Neuronal stem cell (in vitro differentiated cells): ENCODE data around the gene SUGP1.

ENCODE experiments used
- DNase-seq: peaks from one replicate; pipeline ENCODE4 v3.0.0-alpha.2; 2013; ENCODE audit warnings: low spot score
- H2AFZ ChIP-seq: one replicate; pipeline ENCODE4 v1.6.1; 2013; ENCODE audit warnings: mild to moderate bottlenecking, low read length, inconsistent platforms
- H2AK5ac ChIP-seq: 2 replicates; pipeline ENCODE4 v1.6.1; 2013; ENCODE audit warnings: low read depth, mild to moderate bottlenecking, inconsistent platforms, low read length, moderate library complexity, mixed read lengths
- H2BK120ac ChIP-seq: 2 replicates; pipeline ENCODE4 v1.6.1; 2013; ENCODE audit warnings: low read depth, mild to moderate bottlenecking, inconsistent platforms, low read length, moderate library complexity, mixed read lengths
- H2BK12ac ChIP-seq: one replicate; pipeline ENCODE4 v1.6.1; 2013; ENCODE audit warnings: low read length, inconsistent platforms
- H2BK15ac ChIP-seq: 2 replicates; pipeline ENCODE4 v1.6.1; 2013; ENCODE audit warnings: mild to moderate bottlenecking, low read length, inconsistent platforms, mixed read lengths
- H2BK5ac ChIP-seq: one replicate; pipeline ENCODE4 v1.6.1; 2013; ENCODE audit warnings: inconsistent platforms, mild to moderate bottlenecking, low read length, moderate library complexity
- H3K14ac ChIP-seq: one replicate; pipeline ENCODE4 v1.6.1; 2013; ENCODE audit warnings: low read length, inconsistent platforms
- H3K18ac ChIP-seq: 2 replicates; pipeline ENCODE4 v1.6.1; 2013; ENCODE audit warnings: low read length, inconsistent platforms
- H3K23ac ChIP-seq: 2 replicates; pipeline ENCODE4 v1.6.1; 2013; ENCODE audit warnings: low read depth, mild to moderate bottlenecking, mixed read lengths, low read length, inconsistent platforms; ENCODE audit not compliant: poor library complexity
- H3K27ac ChIP-seq: replicated peaks from 3 replicates; pipeline ENCODE4 v1.5.1; 2013; ENCODE audit warnings: low read length, inconsistent platforms
- H3K27me3 ChIP-seq, 3 experiments: 2 replicates each; pipeline ENCODE4 v1.6.1; 2013; ENCODE audit warnings: low read length in 3 of 3, mild to moderate bottlenecking in 2 of 3, inconsistent platforms in 1 of 3, low read depth in 1 of 3, mixed read lengths in 1 of 3, moderate library complexity in 1 of 3; ENCODE audit not compliant: control insufficient read depth in 3 of 3, insufficient read depth in 3 of 3
- H3K36me3 ChIP-seq, 2 donors: replicated peaks in 1 of 2; 2 replicates each; pipeline ENCODE4 v1.6.1; 2013; ENCODE audit warnings: low read length in 2 of 2; ENCODE audit not compliant: control insufficient read depth in 2 of 2, insufficient read depth in 2 of 2
- H3K4ac ChIP-seq: 2 replicates; pipeline ENCODE4 v1.6.1; 2013; ENCODE audit warnings: inconsistent platforms, mild to moderate bottlenecking, low read length, moderate library complexity
- H3K4me1 ChIP-seq, 2 donors: 1 replicate in 1 of 2; 2 replicates in 1 of 2; pipeline ENCODE4 v1.6.1; 2013; ENCODE audit warnings: low read length in 2 of 2, low read depth in 1 of 2; ENCODE audit not compliant: control insufficient read depth in 2 of 2, insufficient read depth in 1 of 2
- H3K4me2 ChIP-seq: one replicate; pipeline ENCODE4 v1.6.1; 2013; ENCODE audit warnings: mild to moderate bottlenecking, low read length, inconsistent platforms; ENCODE audit not compliant: insufficient read depth, poor library complexity, severe bottlenecking
- H3K4me3 ChIP-seq, 2 donors: 2 replicates each; pipeline ENCODE4 v1.5.1; 2013; ENCODE audit warnings: low read length in 2 of 2, mild to moderate bottlenecking in 2 of 2, inconsistent platforms in 1 of 2, moderate library complexity in 1 of 2
- H3K79me1 ChIP-seq: one replicate; pipeline ENCODE4 v1.6.1; 2013; ENCODE audit warnings: low read depth, mild to moderate bottlenecking, inconsistent platforms, low read length, moderate library complexity
- H3K9ac ChIP-seq: one replicate; pipeline ENCODE4 v1.6.1; 2013; ENCODE audit warnings: mild to moderate bottlenecking, low read depth, low read length, inconsistent platforms; ENCODE audit not compliant: poor library complexity
- H3K9me3 ChIP-seq, 2 donors: replicated peaks in 1 of 2; 2 replicates each; pipeline versions ENCODE3 to v1.6.1; 2013; ENCODE audit warnings: low read length in 2 of 2, mild to moderate bottlenecking in 2 of 2, inconsistent platforms in 1 of 2, low read depth in 1 of 2, mixed read lengths in 1 of 2, moderate library complexity in 1 of 2; ENCODE audit not compliant: control insufficient read depth in 2 of 2, insufficient read depth in 1 of 2
- H4K8ac ChIP-seq: one replicate; pipeline ENCODE4 v1.6.1; 2013; ENCODE audit warnings: low read depth, mild to moderate bottlenecking, inconsistent platforms, low read length, moderate library complexity
- H4K91ac ChIP-seq: one replicate; pipeline ENCODE4 v1.6.1; 2013; ENCODE audit warnings: low read length, low read depth, mild to moderate bottlenecking, inconsistent platforms; ENCODE audit not compliant: poor library complexity
- WGBS, 2 donors: extraction: QIAGEN DNeasy Blood & Tissue Kit; methylation state at CpG; one replicate each; pipeline ENCODE4 v1.1.7; 2013; ENCODE audit warnings: missing lambda C conversion rate in 2 of 2, mixed read lengths in 1 of 2; ENCODE audit not compliant: insufficient read length in 2 of 2, insufficient replicate concordance in 1 of 2; ENCODE audit errors: extremely low coverage in 2 of 2; 5-methylcytosine and 5-hydroxymethylcytosine counted together

The SUGP1 gene

DNA sequence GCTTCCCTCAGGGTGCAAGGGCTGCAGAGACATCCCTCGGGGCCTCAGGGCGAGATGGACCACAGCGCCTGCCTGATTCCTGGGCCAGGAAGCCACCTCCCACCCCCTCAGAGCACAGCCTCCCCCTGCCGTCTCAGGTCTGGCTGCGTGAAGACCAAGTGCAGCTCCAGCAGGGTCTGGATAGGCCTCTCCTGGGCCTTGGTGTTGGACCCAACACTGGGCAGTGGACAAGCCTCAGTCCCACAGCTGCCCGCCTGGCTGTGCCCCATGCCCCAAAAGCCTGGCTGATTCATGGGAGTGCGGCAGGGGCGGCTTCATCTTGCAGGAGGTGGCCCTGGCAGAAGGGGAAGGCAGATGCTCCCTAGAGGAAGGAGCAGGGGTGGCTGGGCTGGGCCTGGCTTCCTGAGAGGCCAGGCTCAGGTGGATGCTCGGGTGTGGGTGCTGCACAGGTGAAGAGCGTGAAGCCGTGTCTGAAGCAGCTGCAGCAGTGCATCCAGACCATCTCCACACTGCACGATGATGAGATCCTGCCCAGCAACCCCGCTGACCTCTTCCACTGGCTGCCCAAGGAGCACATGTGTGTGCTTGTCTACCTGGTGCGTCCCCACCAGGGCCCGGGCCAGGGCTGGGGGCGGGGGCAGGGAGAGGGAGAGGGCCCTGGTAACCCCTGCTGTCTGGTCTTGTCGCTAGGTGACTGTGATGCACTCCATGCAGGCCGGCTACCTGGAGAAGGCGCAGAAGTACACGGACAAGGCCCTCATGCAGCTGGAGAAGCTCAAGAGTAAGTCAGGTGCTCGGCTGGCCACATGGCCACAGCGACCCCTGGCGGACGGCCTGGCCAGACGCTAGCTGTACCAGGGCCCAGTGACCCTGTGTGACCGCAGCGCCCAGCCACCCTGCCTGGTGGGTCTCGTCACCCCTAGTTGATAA, 22.0 kb upstream of the SUGP1 start:
- no peak overlapping the region for H2BK15ac ChIP-seq
- WGBS, 2 donors = no CpG with 5 or more reads among the region's 28 CpGs
- peak overlapping the region; percentile 57 for H3K18ac ChIP-seq
- peak; percentile 60 for DNase-seq
- H2BK12ac ChIP-seq = peak overlapping the region; percentile 41
- no peak overlapping the region for H4K8ac ChIP-seq
- H3K23ac ChIP-seq = peak overlapping the region; percentile 62
- H2AK5ac ChIP-seq = peak overlapping the region; percentile 63
- no peak overlapping the region for H3K4me2 ChIP-seq
- H2AFZ ChIP-seq = no peak overlapping the region
- peaks cover 69 to 90% of the 10 kb centered on the region in 2 donors for H3K36me3 ChIP-seq
- no peak overlapping the region for H3K27ac ChIP-seq
- no peaks in the 10 kb centered on the region for H3K4me1 ChIP-seq
- no peak overlapping the region for H2BK120ac ChIP-seq
- no peaks in the 10 kb centered on the region for H3K27me3 ChIP-seq
- H3K4me3 ChIP-seq = no peak overlapping the region
- H3K14ac ChIP-seq = peak overlapping the region; percentile 38
- no peaks in the 10 kb centered on the region for H3K9me3 ChIP-seq
- peak overlapping the region; percentile 66 for H2BK5ac ChIP-seq
- no peak overlapping the region for H3K4ac ChIP-seq
- H3K9ac ChIP-seq = peak overlapping the region; percentile 77
- no peak overlapping the region for H4K91ac ChIP-seq
- H3K79me1 ChIP-seq = peaks cover 8% of the 10 kb centered on the region

DNA sequence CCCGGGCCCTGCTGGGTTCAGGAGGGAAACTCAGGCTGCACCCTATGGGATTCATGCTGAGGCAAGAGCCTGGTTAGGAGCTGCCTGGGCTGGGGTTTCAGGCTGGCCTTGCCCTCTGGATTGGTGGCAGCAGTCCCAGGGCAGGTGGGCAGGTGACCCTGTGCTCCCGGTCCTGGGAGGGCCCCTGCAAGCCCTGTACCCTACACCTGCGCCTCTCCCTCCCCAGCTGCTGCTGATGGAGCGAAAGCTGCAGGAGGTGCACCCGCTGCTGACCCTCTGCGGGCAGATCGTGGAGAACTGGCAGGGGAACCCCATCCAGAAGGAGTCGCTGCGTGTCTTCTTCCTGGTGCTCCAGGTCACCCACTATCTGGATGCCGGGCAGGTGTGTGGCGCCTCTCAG, 20.7 kb upstream of the SUGP1 start:
- Histone ChIP-seq H3K9me3 (no peaks in the 10 kb centered on the region), H3K4me2 (no peak overlapping the region), H3K27me3 (no peaks in the 10 kb centered on the region), H3K4ac (no peak overlapping the region), H3K18ac (peak overlapping the region; percentile 17), H3K14ac (no peak overlapping the region), H3K4me3 (no peak overlapping the region), H2BK120ac (no peak overlapping the region), H3K23ac (no peak overlapping the region), H3K36me3 (peaks cover 61 to 90% of the 10 kb centered on the region in 2 donors), H2AFZ (no peak overlapping the region), H3K27ac (no peak overlapping the region), H2AK5ac (no peak overlapping the region), H2BK5ac (no peak overlapping the region), H2BK15ac (no peak overlapping the region), H2BK12ac (no peak overlapping the region), H3K9ac (peak overlapping the region; percentile 53), H3K4me1 (no peaks in the 10 kb centered on the region), H3K79me1 (peaks cover 8% of the 10 kb centered on the region), H4K91ac (no peak overlapping the region), H4K8ac (peak overlapping the region; percentile 65)
- no peak for DNase-seq
- no CpG with 5 or more reads among the region's 11 CpGs for WGBS, 2 donors

GRCh38 chr19:19338082-19338481, 17.8 kb upstream of the SUGP1 start:
- peak overlapping the region; percentile 15 for H3K9ac ChIP-seq
- no peak overlapping the region for H4K8ac ChIP-seq
- H3K27ac ChIP-seq = no peak overlapping the region
- H3K79me1 ChIP-seq = peaks cover 24% of the 10 kb centered on the region
- no peak overlapping the region for H3K23ac ChIP-seq
- H3K4me3 ChIP-seq = no peak overlapping the region
- no peak overlapping the region for H2BK120ac ChIP-seq
- no peaks in the 10 kb centered on the region for H3K9me3 ChIP-seq
- peaks cover 51 to 91% of the 10 kb centered on the region in 2 donors for H3K36me3 ChIP-seq
- no peak overlapping the region for H2AFZ ChIP-seq
- no peak overlapping the region for H3K4ac ChIP-seq
- DNase-seq = no peak
- no CpG with 5 or more reads among the region's 7 CpGs for WGBS, 2 donors
- no peak overlapping the region for H3K4me2 ChIP-seq
- H3K4me1 ChIP-seq = no peaks in the 10 kb centered on the region
- H3K27me3 ChIP-seq = no peaks in the 10 kb centered on the region
- H4K91ac ChIP-seq = no peak overlapping the region
- peak overlapping the region; percentile 4 for H2BK5ac ChIP-seq
- no peak overlapping the region for H2BK15ac ChIP-seq
- H3K14ac ChIP-seq = no peak overlapping the region
- no peak overlapping the region for H3K18ac ChIP-seq
- H2BK12ac ChIP-seq = no peak overlapping the region
- H2AK5ac ChIP-seq = no peak overlapping the region

DNA sequence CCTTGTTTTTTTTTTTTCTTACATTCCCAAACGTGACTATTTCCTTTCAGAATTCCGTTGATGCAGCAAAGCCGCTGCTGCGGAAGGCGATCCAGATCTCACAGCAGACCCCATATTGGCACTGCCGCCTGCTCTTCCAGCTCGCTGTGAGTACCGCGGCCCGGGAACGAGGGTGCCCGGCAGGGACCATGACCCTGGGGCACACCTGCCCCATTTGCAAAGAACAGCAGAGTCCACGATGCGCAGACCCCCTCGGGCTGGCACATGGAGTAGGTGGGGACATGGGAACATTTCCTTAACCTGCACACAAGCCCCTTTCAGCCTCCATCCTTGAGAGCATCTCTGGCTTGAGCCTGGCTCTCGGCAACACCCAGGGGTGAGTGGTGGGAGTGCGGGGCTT, 16.8 kb upstream of the SUGP1 start:
- Histone ChIP-seq H3K36me3 (peaks cover 49 to 91% of the 10 kb centered on the region in 2 donors), H2BK5ac (no peak overlapping the region), H2AFZ (no peak overlapping the region), H3K4me3 (no peak overlapping the region), H3K79me1 (peaks cover 28% of the 10 kb centered on the region), H2BK15ac (no peak overlapping the region), H2AK5ac (no peak overlapping the region), H3K27me3 (no peaks in the 10 kb centered on the region), H2BK12ac (no peak overlapping the region), H3K23ac (no peak overlapping the region), H3K4ac (no peak overlapping the region), H3K14ac (no peak overlapping the region), H3K4me1 (no peaks in the 10 kb centered on the region), H4K91ac (no peak overlapping the region), H3K9ac (no peak overlapping the region), H3K27ac (no peak overlapping the region), H2BK120ac (no peak overlapping the region), H4K8ac (no peak overlapping the region), H3K4me2 (no peak overlapping the region), H3K18ac (no peak overlapping the region), H3K9me3 (no peaks in the 10 kb centered on the region)
- DNase-seq = no peak
- WGBS, 2 donors = no CpG with 5 or more reads among the region's 17 CpGs
